Neural cell (in vitro differentiated cells): ENCODE measurements around the gene CDYL.

ENCODE experiments used
- CTCF ChIP-seq: fragments of 450-650 bp; IDR thresholded peaks from 2 replicates; pipeline ENCODE4 v1.5.1; 2014; ENCODE audit warnings: antibody characterized with exemption, mild to moderate bottlenecking, moderate library complexity; ENCODE audit not compliant: poor library complexity, severe bottlenecking
- EP300 ChIP-seq: fragments of 450-650 bp; conservative IDR thresholded peaks from 2 replicates; pipeline ENCODE4 v1.6.1; 2014; ENCODE audit warnings: antibody characterized with exemption, mild to moderate bottlenecking, moderate library complexity; ENCODE audit not compliant: poor library complexity, severe bottlenecking
- MXI1 ChIP-seq: fragments of 450-650 bp; conservative IDR thresholded peaks from 2 replicates; pipeline ENCODE4 v1.6.1; 2014; ENCODE audit warnings: antibody characterized with exemption, mild to moderate bottlenecking; ENCODE audit not compliant: poor library complexity, severe bottlenecking
- POLR2AphosphoS5 ChIP-seq: IDR thresholded peaks from 2 replicates; pipeline ENCODE4 v1.6.1; 2012
- SMC3 ChIP-seq: fragments of 450-650 bp; conservative IDR thresholded peaks from 2 replicates; pipeline ENCODE4 v1.6.1; 2014; ENCODE audit warnings: antibody characterized with exemption, mild to moderate bottlenecking, moderate library complexity; ENCODE audit not compliant: poor library complexity
- TAF1 ChIP-seq: IDR thresholded peaks from 2 replicates; pipeline ENCODE4 v1.6.1; 2012; ENCODE audit warnings: low read depth

GRCh38 chr6:4778086-4778485, 1.9 kb downstream of the CDYL start:
- TF ChIP-seq MXI1 (no peak), CTCF (no peak), EP300 (no peak), POLR2AphosphoS5 (no peak), TAF1 (no peak), SMC3 (no peak)
